ENCODE results near the gene TADA2B. TPM values are rescaled to one million over a fixed set of nuclear protein-coding genes. Genes with fewer than 3 reads are reported as not detected.

TADA2B gene
- total RNA-seq, 1 donor from 2014 or later: 21.2 TPM

- Mint-ChIP-seq H3K4me1 (ENCODE audit: low read depth) (peaks cover 25% of the 10 kb centered on the region), H3K27me3 (peaks cover 7% of the 10 kb centered on the region), H3K4me3 (ENCODE audit: low read depth) (peak overlapping the region; percentile 85), H3K9me3 (ENCODE audit: low read depth) (no peaks in the 10 kb centered on the region), H3K27ac (peak overlapping the region; percentile 94), H3K36me3 (ENCODE audit: insufficient read depth) (peaks cover 6% of the 10 kb centered on the region)
- no peak for DNase-seq (ENCODE audit: low spot score, unreplicated experiment)
- TF ChIP-seq CTCF (IDR thresholded peaks at IDR 0.05; ENCODE audit: unreplicated experiment): no peak
Measured at GRCh38 chr4:7044137-7044930, 1.2 kb downstream of the TADA2B start.

GRCh38 chr4:7045553-7045952, 2.4 kb downstream of the TADA2B start:
- no peak for DNase-seq (ENCODE audit: low spot score, unreplicated experiment)
- Mint-ChIP-seq H3K4me3 (ENCODE audit: low read depth) (peak overlapping the region; percentile 85), H3K36me3 (ENCODE audit: insufficient read depth) (peaks cover 6% of the 10 kb centered on the region), H3K27ac (no peak overlapping the region), H3K27me3 (peaks cover 7% of the 10 kb centered on the region), H3K9me3 (ENCODE audit: low read depth) (no peaks in the 10 kb centered on the region), H3K4me1 (ENCODE audit: low read depth) (peaks cover 25% of the 10 kb centered on the region)
- no peak for TF ChIP-seq CTCF (IDR thresholded peaks at IDR 0.05; ENCODE audit: unreplicated experiment)

GRCh38 chr4:7045961-7046921, 3.1 kb downstream of the TADA2B start:
- H3K4me1 Mint-ChIP-seq (ENCODE audit: low read depth): peaks cover 28% of the 10 kb centered on the region
- no peak for TF ChIP-seq CTCF (IDR thresholded peaks at IDR 0.05; ENCODE audit: unreplicated experiment)
- peaks cover 6% of the 10 kb centered on the region for H3K36me3 Mint-ChIP-seq (ENCODE audit: insufficient read depth)
- H3K9me3 Mint-ChIP-seq (ENCODE audit: low read depth): no peaks in the 10 kb centered on the region
- no peak overlapping the region for H3K4me3 Mint-ChIP-seq (ENCODE audit: low read depth)
- H3K27ac Mint-ChIP-seq: peak overlapping the region; percentile 88
- peaks cover 7% of the 10 kb centered on the region for H3K27me3 Mint-ChIP-seq
- no peak for DNase-seq (ENCODE audit: low spot score, unreplicated experiment)

GRCh38 chr4:7046971-7047370, 3.8 kb downstream of the TADA2B start:
- Mint-ChIP-seq H3K27ac (peak overlapping the region; percentile 57), H3K36me3 (ENCODE audit: insufficient read depth) (peaks cover 4% of the 10 kb centered on the region), H3K4me3 (ENCODE audit: low read depth) (no peak overlapping the region), H3K4me1 (ENCODE audit: low read depth) (peaks cover 22% of the 10 kb centered on the region), H3K27me3 (peaks cover under 1% of the 10 kb centered on the region), H3K9me3 (ENCODE audit: low read depth) (no peaks in the 10 kb centered on the region)
- TF ChIP-seq CTCF (IDR thresholded peaks at IDR 0.05; ENCODE audit: unreplicated experiment): no peak
- no peak for DNase-seq (ENCODE audit: low spot score, unreplicated experiment)

- no peak for TF ChIP-seq CTCF (IDR thresholded peaks at IDR 0.05; ENCODE audit: unreplicated experiment)
- peaks cover 18% of the 10 kb centered on the region for H3K4me1 Mint-ChIP-seq (ENCODE audit: low read depth)
- H3K27me3 Mint-ChIP-seq: no peaks in the 10 kb centered on the region
- H3K36me3 Mint-ChIP-seq (ENCODE audit: insufficient read depth): peaks cover 4% of the 10 kb centered on the region
- H3K4me3 Mint-ChIP-seq (ENCODE audit: low read depth): no peak overlapping the region
- peak overlapping the region; percentile 22 for H3K27ac Mint-ChIP-seq
- no peaks in the 10 kb centered on the region for H3K9me3 Mint-ChIP-seq (ENCODE audit: low read depth)
- DNase-seq (ENCODE audit: low spot score, unreplicated experiment): no peak
Measured at GRCh38 chr4:7048642-7049041, 5.5 kb downstream of the TADA2B start.
